ENCODE results near the gene COPS6. TPM values are rescaled to one million over a fixed set of nuclear protein-coding genes. Genes with fewer than 3 reads are reported as not detected.

Gene COPS6
- total RNA-seq, 4 donors from 2014 or later = 22.3 to 42.7 (median 30.0) TPM

- 79 to 83% methylated on average over 16 of the region's 16 CpGs for WGBS, 2 donors
- no peak for DNase-seq (ENCODE audit: low spot score in 2 of 2)
- no peak for TF ChIP-seq CTCF (IDR thresholded peaks at IDR 0.05)
- no peak for TF ChIP-seq POLR2A (IDR thresholded peaks at IDR 0.05)
- H3K4me3 ChIP-seq (ENCODE audit: low read depth, poor library complexity, severe bottlenecking) = no peak overlapping the region
- intact Hi-C loops (cut with DNase I; ENCODE audit: low total_unique reads) = no loop called here
These were observed 5.2 kb downstream of the COPS6 start for GRCh38 chr7:100093925-100094486.

DNA sequence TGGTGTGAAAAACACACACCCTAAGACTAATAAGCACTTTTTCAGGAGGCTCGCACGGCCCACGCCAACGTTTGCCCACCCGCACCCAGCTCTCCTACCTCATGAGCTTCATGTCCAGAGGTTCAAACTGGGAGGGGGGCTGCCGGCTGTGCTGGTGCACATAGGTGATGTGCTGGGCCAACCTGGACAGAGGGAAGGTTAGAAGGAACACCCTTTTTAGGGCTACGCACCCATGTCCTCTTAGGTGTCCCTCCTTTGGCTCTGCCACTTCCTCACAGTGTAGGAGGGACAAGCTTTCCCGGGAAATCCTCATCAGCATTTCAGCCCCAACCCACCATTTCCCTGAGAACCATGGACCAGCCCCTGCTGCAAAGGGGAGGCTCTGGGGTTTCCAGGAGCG lies 6.5 kb downstream of the COPS6 start:
- TF ChIP-seq POLR2A (IDR thresholded peaks at IDR 0.05) (no peak), CTCF (IDR thresholded peaks at IDR 0.05) (no peak)
- WGBS, 2 donors = 81 to 88% methylated on average over 9 of the region's 9 CpGs
- intact Hi-C loops (cut with DNase I; ENCODE audit: low total_unique reads) = no loop called here
- H3K4me3 ChIP-seq (ENCODE audit: low read depth, poor library complexity, severe bottlenecking) = no peak overlapping the region
- DNase-seq (ENCODE audit: low spot score in 2 of 2) = no peak

DNA sequence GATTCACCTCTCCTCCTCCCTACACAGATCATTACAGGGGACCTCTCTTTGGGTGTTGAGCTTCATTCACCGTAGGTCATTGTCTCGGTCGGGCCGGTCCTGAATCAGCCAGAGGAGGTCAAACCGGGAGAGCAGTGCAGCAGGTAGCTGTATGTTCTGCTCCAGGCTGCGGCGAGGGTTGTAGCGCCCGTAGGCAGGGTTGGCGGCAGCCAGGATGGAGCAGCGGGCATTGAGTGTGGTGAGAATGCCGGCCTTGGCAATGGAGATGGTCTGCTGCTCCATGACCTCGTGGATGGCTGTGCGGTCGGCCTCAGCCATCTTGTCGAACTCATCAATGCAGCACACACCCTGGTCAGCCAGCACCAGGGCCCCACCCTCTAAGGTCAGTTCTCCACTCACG lies 6.9 kb downstream of the COPS6 start:
- WGBS, 2 donors = 94 to 95% methylated on average over 13 to 17 of the region's 17 CpGs
- no peak for DNase-seq (ENCODE audit: low spot score in 2 of 2)
- intact Hi-C loops (cut with DNase I; ENCODE audit: low total_unique reads) = no loop called here
- no peak for TF ChIP-seq CTCF (IDR thresholded peaks at IDR 0.05)
- no peak for TF ChIP-seq POLR2A (IDR thresholded peaks at IDR 0.05)
- H3K4me3 ChIP-seq (ENCODE audit: low read depth, poor library complexity, severe bottlenecking) = no peak overlapping the region

DNA sequence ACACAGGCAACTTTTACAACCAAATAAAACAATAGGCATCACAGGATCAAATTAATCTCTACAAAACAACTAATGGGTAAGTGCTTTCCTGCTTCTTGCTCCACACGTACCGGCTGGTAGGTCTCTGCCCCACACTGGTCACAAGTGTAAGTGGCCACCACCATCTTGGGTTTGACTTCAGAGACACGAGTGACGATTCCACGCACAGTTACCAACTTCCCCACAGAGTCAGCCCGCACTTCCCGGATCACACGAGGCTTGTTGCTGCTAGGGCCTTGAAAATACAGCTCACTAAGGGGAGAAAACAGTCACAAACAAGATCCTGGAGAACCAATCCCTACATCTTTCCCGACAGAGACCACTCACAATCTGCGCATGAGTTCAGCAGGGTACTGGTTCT lies 10.1 kb downstream of the COPS6 start:
- no peak overlapping the region for H3K4me3 ChIP-seq (ENCODE audit: low read depth, poor library complexity, severe bottlenecking)
- TF ChIP-seq CTCF (IDR thresholded peaks at IDR 0.05) (no peak), POLR2A (IDR thresholded peaks at IDR 0.05) (no peak)
- DNase-seq (ENCODE audit: low spot score in 2 of 2) = no peak
- intact Hi-C loops (cut with DNase I; ENCODE audit: low total_unique reads) = no loop called here
- 81 to 89% methylated on average over 10 of the region's 10 CpGs for WGBS, 2 donors

DNA sequence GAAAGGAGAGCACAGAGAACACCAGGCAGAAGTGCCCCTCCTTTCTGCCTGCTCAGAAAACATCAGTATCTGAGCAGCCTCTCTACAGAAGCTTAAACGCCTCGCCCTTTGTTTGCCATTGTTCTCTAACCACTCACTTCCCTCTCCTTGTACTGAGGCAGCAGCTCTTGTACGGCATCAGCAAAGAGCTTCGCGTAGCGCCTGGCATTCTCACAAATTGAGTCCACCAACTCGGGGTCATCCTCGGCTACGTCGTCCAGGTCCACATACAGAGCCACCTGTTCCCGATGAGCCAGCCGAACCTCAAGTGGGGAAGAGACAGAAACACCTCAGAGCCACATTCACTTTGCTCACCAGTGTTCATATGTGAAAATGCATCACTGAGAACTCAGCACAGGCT lies 10.7 kb downstream of the COPS6 start:
- intact Hi-C loops (cut with DNase I; ENCODE audit: low total_unique reads) = no loop called here
- WGBS, 2 donors = 60 to 69% methylated on average over 12 of the region's 12 CpGs
- no peak for TF ChIP-seq POLR2A (IDR thresholded peaks at IDR 0.05)
- TF ChIP-seq CTCF (IDR thresholded peaks at IDR 0.05) = no peak
- DNase-seq (ENCODE audit: low spot score in 2 of 2) = peak in 1 of 2 donors; percentile 84
- H3K4me3 ChIP-seq (ENCODE audit: low read depth, poor library complexity, severe bottlenecking) = no peak overlapping the region

DNA sequence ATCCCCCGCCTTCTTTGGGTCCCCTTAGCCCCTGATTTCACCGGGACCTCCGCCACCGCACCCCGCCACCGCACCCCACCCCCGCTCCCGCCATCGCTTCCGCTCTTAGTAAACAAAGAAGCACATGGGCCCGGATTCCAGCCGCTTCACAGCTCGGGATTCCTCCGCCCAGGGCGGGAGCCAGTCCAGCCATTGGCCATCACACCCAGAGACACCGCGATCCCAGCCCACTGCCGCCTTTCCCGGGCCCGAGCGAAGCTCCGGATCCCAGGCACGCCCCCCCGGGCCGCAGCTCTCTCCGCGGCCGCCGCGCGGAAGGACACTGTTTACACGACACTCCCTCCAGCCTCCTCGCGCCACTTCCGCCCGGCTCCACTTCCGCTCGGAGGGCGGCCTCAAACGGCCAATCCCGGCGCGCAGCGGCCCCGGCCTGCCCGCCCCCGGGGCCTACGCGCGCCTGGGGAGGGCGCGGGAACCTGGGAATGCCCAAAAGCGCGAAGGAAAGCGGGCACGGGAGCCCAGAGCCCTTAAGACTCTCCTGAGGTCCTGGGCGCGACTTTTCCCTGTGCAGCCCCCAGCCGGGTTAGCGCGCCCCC lies 11.7 kb downstream of the COPS6 start:
- 1 to 2% methylated on average over 26 to 50 of the region's 61 CpGs for WGBS, 2 donors
- peak; percentile 91 to 98 for DNase-seq (ENCODE audit: low spot score in 2 of 2)
- intact Hi-C loops (cut with DNase I; ENCODE audit: low total_unique reads) = no loop called here
- peak overlapping the region; percentile 52 for H3K4me3 ChIP-seq (ENCODE audit: low read depth, poor library complexity, severe bottlenecking)
- no peak for TF ChIP-seq POLR2A (IDR thresholded peaks at IDR 0.05)
- peak in 1 of 3 donors; percentile 56 for TF ChIP-seq CTCF (IDR thresholded peaks at IDR 0.05)
